ENCODE data around the gene PDZD8.

DNA sequence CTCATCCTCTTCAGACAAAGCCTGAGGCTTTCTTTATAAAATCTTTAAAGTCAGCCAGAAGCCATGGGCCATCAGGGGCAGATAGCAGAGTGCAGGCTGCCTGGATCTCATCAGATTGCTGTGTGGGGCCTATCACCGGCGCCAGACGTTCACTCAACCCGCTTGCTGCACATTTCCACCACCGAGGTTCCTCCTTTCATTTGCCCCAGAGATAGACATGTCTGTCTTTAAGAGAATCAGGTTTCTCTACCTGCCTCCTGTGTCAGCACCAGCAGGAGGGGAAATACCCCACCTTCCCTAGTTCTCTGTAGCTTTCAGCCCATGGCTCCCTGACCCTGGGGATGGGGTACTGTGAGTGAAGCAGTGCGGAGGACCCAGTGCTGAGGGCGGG, 112.3 kb downstream of the PDZD8 start:
- TF ChIP-seq EZH2 (IDR thresholded peaks at IDR 0.05; ENCODE audit: insufficient read depth, poor library complexity, severe bottlenecking) (no peak), EZH2phosphoT487 (IDR thresholded peaks at IDR 0.05; ENCODE audit: insufficient read depth, low read depth) (no peak)

Measured in GM23248 (cell line).